Fibroblast of villous mesenchyme (primary cell): Measurements from ENCODE around the gene SP6. TPM values are rescaled to one million over a fixed set of nuclear protein-coding genes. Genes with fewer than 3 reads are reported as not detected.
A peak's percentile ranks its signal among the peaks of the same experiment; 100 is the strongest.

Experiments used
- DNase-seq: peaks from one replicate; pipeline ENCODE4 v3.0.0-alpha.2; 2010; ENCODE audit warnings: low read depth
- H3K4me3 ChIP-seq: 2 replicates; pipeline ENCODE4 v1.5.1; 2011; ENCODE audit warnings: low read depth, mild to moderate bottlenecking, low read length
- total RNA-seq: library from RNA; depleted of rRNA; stranded (reverse); fragments of >200 nt; gene quantifications from 2 replicates; pipeline ENCODE4 v1.2.3, GENCODE V29; 2012
- TF ChIP-seq, protein P1 (sequence below): IDR thresholded peaks from 2 replicates; pipeline ENCODE4 v1.5.1; 2012; ENCODE audit warnings: low read depth, mild to moderate bottlenecking, low read length; ENCODE audit not compliant: insufficient read depth

Gene SP6
- total RNA-seq, 1 donor: under 0.01 TPM

DNA sequence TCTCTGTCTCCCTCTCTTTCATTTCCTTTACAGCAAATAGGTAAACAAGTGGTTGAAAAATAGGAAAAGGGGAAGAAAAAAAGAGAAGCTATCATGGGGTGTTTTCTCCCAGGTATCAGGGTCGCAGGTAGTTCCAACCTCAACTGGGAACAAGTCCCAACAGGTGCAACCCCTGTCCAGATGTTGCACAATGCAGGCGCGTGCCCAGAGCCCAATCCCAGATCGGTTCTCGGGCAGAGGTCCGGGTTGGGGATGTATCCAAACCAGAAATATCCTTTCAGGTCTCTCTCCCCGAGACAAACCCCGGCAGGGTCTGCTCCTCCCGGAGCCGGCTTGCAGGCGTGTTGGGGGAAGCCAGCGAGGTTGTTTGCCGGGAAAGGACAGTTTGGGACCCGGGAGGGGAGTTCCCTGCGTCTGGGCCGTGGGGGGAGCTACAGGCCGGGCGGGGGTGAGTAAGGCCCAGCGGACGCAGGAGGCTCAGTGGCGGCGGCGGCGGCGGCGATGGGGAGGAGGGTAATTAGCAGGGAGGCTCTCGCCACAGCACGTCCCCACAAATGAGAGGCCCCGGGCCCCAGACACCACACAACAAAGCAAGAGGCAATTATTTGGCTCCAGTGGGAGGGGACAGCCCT is 21.2 kb upstream of the SP6 start:
- H3K4me3 ChIP-seq: no peak overlapping the region
- DNase-seq: no peak

DNA sequence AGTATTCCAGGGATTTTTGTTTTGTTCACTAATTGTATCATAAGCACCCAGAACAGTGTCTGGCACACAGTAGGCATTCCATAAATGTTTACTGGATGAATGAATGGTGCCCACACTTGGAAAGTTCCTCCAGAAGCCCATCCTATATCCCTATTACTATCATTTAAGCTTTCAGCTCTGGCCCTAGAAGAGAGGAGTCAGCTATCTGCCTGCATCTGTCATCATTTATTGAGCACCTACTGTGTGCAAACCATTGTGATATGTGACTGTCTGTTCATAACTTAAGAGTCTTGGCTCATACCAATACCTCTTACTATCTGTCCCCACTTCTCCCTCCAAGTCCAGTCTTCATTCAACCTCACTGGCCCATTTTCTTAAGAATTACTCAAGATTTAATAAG is 20.1 kb upstream of the SP6 start:
- DNase-seq: no peak
- TF ChIP-seq, protein P1, sequence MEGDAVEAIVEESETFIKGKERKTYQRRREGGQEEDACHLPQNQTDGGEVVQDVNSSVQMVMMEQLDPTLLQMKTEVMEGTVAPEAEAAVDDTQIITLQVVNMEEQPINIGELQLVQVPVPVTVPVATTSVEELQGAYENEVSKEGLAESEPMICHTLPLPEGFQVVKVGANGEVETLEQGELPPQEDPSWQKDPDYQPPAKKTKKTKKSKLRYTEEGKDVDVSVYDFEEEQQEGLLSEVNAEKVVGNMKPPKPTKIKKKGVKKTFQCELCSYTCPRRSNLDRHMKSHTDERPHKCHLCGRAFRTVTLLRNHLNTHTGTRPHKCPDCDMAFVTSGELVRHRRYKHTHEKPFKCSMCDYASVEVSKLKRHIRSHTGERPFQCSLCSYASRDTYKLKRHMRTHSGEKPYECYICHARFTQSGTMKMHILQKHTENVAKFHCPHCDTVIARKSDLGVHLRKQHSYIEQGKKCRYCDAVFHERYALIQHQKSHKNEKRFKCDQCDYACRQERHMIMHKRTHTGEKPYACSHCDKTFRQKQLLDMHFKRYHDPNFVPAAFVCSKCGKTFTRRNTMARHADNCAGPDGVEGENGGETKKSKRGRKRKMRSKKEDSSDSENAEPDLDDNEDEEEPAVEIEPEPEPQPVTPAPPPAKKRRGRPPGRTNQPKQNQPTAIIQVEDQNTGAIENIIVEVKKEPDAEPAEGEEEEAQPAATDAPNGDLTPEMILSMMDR: no peak
- no peak overlapping the region for H3K4me3 ChIP-seq

More for the DNA sequence above, 21.2 kb upstream of the SP6 start:
- TF ChIP-seq, protein P1: no peak

DNA sequence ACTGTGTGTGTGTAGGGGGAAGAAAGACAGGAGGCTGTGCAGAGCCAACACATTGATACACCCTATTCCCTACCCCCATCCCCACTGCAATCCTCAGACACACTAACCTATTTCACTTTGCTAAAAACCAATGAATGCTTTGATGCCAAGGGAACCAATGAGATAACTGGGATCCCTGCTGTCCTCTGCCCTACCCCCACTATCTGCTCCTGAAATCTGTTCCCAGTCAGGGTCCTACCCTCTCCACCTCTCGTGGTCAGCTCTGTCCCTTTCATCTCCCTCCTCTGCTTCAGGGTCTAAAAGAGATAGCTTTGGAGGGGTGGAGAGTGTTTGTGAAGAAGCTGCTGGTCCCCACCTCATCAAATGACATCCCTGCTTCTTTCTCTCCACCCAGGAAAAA is 19.1 kb upstream of the SP6 start:
- TF ChIP-seq, protein P1: no peak
- no peak for DNase-seq
- H3K4me3 ChIP-seq: no peak overlapping the region

DNA sequence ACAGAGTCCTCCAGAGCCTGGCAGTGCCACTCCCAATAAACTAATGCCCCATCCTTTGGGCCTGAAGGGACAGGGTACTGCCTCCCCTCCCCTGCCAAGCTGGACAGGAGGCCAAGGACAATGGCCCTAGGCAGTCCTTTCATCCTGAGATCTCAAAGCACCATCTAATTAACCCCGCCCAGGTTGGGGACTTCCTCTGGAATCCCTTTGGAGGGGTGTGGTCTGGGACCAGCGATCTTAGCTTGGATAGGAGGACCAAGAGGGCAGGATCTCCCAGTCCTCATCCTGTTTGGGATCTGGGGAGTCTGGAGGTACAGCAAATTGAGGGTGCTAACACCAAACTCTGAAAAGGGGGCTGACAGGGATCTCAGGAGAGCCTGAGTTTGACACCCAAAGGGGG is 18.2 kb upstream of the SP6 start:
- no peak for DNase-seq
- TF ChIP-seq, protein P1: no peak

DNA sequence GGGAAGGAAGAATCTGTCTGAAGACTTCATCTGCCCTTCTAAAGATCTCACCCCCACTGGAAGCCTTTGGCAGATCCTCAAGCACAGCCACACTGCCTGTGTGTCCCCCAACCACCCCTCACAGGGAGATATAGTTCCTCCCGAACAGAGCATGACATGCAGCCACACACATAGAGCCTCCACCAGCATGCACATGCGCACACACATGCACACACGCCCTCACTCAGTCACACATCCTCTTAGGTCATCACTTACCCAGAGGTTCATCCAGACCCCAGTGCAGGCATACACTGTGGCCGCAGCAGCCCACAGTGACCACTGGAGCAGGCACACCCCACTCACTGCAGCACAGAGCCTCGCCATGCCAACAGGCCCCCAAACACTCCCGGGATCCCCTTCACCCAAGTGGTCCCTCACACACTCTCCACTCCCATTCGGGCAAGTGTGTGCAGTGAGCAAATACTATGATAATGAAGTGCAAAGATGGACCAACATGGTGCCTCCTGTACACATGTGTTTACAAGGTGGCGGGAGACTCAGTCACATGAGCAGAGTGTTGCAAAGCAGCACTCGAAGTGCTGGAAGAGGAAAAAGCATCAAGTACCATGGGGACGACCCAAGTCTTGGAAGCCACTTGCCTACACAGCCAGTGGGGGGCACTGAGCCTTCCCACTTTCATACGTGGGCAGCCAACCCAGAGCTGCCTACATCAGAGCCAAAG is 17.0 kb upstream of the SP6 start:
- no peak for DNase-seq
- no peak overlapping the region for H3K4me3 ChIP-seq
- TF ChIP-seq, protein P1: no peak

More for the DNA sequence above, 18.2 kb upstream of the SP6 start:
- H3K4me3 ChIP-seq: no peak overlapping the region

DNA sequence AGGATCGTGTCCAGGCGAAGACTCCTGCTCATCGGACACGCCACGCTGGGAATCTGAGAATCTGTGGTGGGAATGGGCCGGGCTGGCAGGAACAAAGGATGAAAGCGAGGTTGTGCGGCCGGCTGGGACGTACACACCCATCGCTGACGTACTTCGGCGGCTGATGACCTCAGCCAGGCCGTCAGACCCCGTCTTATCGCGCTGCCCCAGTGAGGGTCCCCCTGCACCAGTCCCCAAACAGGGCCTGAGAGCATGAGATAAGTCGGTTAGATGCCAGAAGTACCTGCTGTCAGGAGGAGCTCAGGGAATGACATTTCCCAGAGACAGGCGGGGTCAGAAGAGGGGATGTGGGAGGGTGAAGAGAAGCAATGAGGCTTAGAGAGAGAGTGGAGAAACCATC is 16.0 kb upstream of the SP6 start:
- DNase-seq: peak; percentile 71
- TF ChIP-seq, protein P1: no peak
- H3K4me3 ChIP-seq: no peak overlapping the region
